Endothelial cell of umbilical vein (primary cell): ENCODE measurements around the gene TM4SF18. TPM values are rescaled to one million over a fixed set of nuclear protein-coding genes. Genes with fewer than 3 reads are reported as not detected.

Source experiments
- BruUV-seq: library from RNA; stranded (reverse); fragments of 400-500 nt; replicated peaks from 2 replicates; lab custom pipeline; 2021; lab: Mats Ljungman, UMichigan
- CTCF ChIA-PET: fragments of 300-600, 350-600 bp; sonication (Branson Sonifier 250); formaldehyde crosslinking; loops from one replicate; lab custom pipeline; 2021; ENCODE audit warnings: antibody characterized with exemption, inconsistent platforms; lab: Charles Lee
- POLR2A ChIA-PET: fragments of 300-600, 350-600 bp; sonication (Branson Sonifier 250); formaldehyde crosslinking; loops from one replicate; lab custom pipeline; 2021; ENCODE audit warnings: antibody characterized with exemption, inconsistent platforms; lab: Charles Lee
- DNase-seq: peaks from one replicate; pipeline ENCODE4 v3.0.0-alpha.2; 2011; ENCODE audit warnings: low read depth, low spot score
- FAIRE-seq: peaks from 2 replicates; lab custom pipeline; 2011; peaks lifted over from hg19 to GRCh38; lab: Jason Lieb, UNC
- H2AFZ ChIP-seq: 2 replicates; pipeline ENCODE4 v1.6.0; 2012; ENCODE audit warnings: low read depth, low read length, control low read depth, inconsistent platforms
- H3K27ac ChIP-seq: 2 replicates; pipeline ENCODE4 v1.5.1; 2011; ENCODE audit warnings: low read depth, mild to moderate bottlenecking, control low read depth, low read length, moderate library complexity; ENCODE audit not compliant: insufficient read depth
- H3K27me3 ChIP-seq, 2 experiments: 2 replicates each; pipeline versions ENCODE4 v1.6.0 to v1.6.1; 2011; ENCODE audit warnings: low read length in 2 of 2, mixed read lengths in 1 of 2; ENCODE audit not compliant: control insufficient read depth in 2 of 2, insufficient read depth in 2 of 2
- H3K36me3 ChIP-seq, 2 experiments: 2 replicates in 1 of 2; 3 replicates in 1 of 2; pipeline ENCODE4 v1.5.1; 2011; ENCODE audit warnings: low read length in 2 of 2, mild to moderate bottlenecking in 1 of 2, moderate library complexity in 1 of 2; ENCODE audit not compliant: control insufficient read depth in 2 of 2, insufficient read depth in 2 of 2; ENCODE audit errors: extremely low read depth in 1 of 2
- H3K4me1 ChIP-seq: 3 replicates; pipeline ENCODE4 v1.5.1; 2011; ENCODE audit warnings: mild to moderate bottlenecking, low read length; ENCODE audit not compliant: control insufficient read depth, insufficient read depth; ENCODE audit errors: extremely low read depth
- H3K4me2 ChIP-seq: 2 replicates; pipeline ENCODE4 v1.6.1; 2011; ENCODE audit warnings: low read length, control low read depth, mixed read lengths; ENCODE audit not compliant: insufficient read depth
- H3K4me3 ChIP-seq, 3 experiments: fragments of 200-600 bp in 1 of 3; sonication (generic), shearing (Covaris generic) in 1 of 3; replicated peaks in 1 of 3; 2 replicates each; pipeline ENCODE4 v1.5.1; 2011 to 2016; ENCODE audit warnings: control low read depth in 3 of 3, low read length in 3 of 3, mild to moderate bottlenecking in 2 of 3, inconsistent platforms in 1 of 3, low read depth in 1 of 3, moderate library complexity in 1 of 3; ENCODE audit not compliant: insufficient read depth in 1 of 3
- H3K79me2 ChIP-seq: 2 replicates; pipeline ENCODE4 v1.6.0; 2012; ENCODE audit warnings: low read length, inconsistent platforms; ENCODE audit not compliant: control insufficient read depth, insufficient read depth
- H3K9ac ChIP-seq: replicated peaks from 2 replicates; pipeline ENCODE3; 2011; ENCODE audit warnings: low read length, control low read depth; ENCODE audit not compliant: insufficient read depth; ENCODE audit errors: extremely low read depth
- H3K9me1 ChIP-seq: replicated peaks from 3 replicates; pipeline ENCODE4 v1.6.0; 2011; ENCODE audit warnings: mild to moderate bottlenecking, low read length; ENCODE audit not compliant: control insufficient read depth, insufficient read depth; ENCODE audit errors: extremely low read depth
- H3K9me3 ChIP-seq: replicated peaks from 2 replicates; pipeline ENCODE4 v1.5.1; 2012; ENCODE audit warnings: low read length, inconsistent platforms; ENCODE audit not compliant: control insufficient read depth, insufficient read depth
- H4K20me1 ChIP-seq: replicated peaks from 2 replicates; pipeline ENCODE3; 2011; ENCODE audit warnings: mild to moderate bottlenecking, low read length; ENCODE audit not compliant: control insufficient read depth, insufficient read depth; ENCODE audit errors: extremely low read depth
- CTCF ChIP-seq, 2 donors: IDR thresholded peaks; 1 replicate in 1 of 2; 2 replicates in 1 of 2; pipeline ENCODE4 v1.5.1; 2011; ENCODE audit warnings: low read length in 2 of 2, mild to moderate bottlenecking in 2 of 2, moderate library complexity in 2 of 2, control low read depth in 1 of 2, inconsistent platforms in 1 of 2, low read depth in 1 of 2; ENCODE audit not compliant: insufficient read depth in 1 of 2; ENCODE audit errors: extremely low read depth in 1 of 2
- EZH2 ChIP-seq: IDR thresholded peaks from 2 replicates; pipeline ENCODE4 v1.6.1; 2012; ENCODE audit warnings: borderline replicate concordance, low read depth, mild to moderate bottlenecking, moderate library complexity, low read length, inconsistent platforms; ENCODE audit not compliant: severe bottlenecking
- FOS ChIP-seq: IDR thresholded peaks from 2 replicates; pipeline ENCODE4 v1.6.1; 2011; ENCODE audit warnings: mild to moderate bottlenecking, low read length, moderate library complexity, borderline replicate concordance; ENCODE audit not compliant: insufficient read depth
- GATA2 ChIP-seq: IDR thresholded peaks from 2 replicates; pipeline ENCODE4 v1.7.0; 2011; ENCODE audit warnings: low read depth, mild to moderate bottlenecking, moderate library complexity, mixed read lengths, low read length; ENCODE audit not compliant: insufficient read length, insufficient read depth
- JUN ChIP-seq: IDR thresholded peaks from 2 replicates; pipeline ENCODE4 v1.6.1; 2011; ENCODE audit warnings: borderline replicate concordance, low read depth; ENCODE audit not compliant: insufficient read length, insufficient read depth
- MAX ChIP-seq: IDR thresholded peaks from 2 replicates; pipeline ENCODE4 v1.6.1; 2011; ENCODE audit not compliant: insufficient read depth, insufficient read length
- MYC ChIP-seq: IDR thresholded peaks from one replicate; pipeline ENCODE4 v1.6.1; 2011; ENCODE audit warnings: mild to moderate bottlenecking, low read depth, low read length
- POLR2A ChIP-seq: IDR thresholded peaks from 2 replicates; pipeline ENCODE4 v1.6.1; 2012; ENCODE audit warnings: low read depth, mild to moderate bottlenecking, control low read depth, low read length
- POLR2AphosphoS5 ChIP-seq: IDR thresholded peaks from 2 replicates; pipeline ENCODE4 v1.6.1; 2012; ENCODE audit warnings: low read depth, mild to moderate bottlenecking, control low read depth, low read length, moderate library complexity; ENCODE audit not compliant: insufficient read depth
- dilution Hi-C: fragments of 300-500 bp; cut with MboI; formaldehyde crosslinking; loops from one replicate; pipeline ENCODE4 v1.15.0; 2019; ENCODE audit warnings: low sequenced_read_pairs; ENCODE audit not compliant: extremely low pct_ligation_motif_present
- intact Hi-C: fragments of 100-400 bp; cut with micrococcal nuclease; formaldehyde crosslinking; loops from one replicate; pipeline ENCODE4 v1.10.0; 2022
- polyA plus RNA-seq, 4 experiments: library from polyadenylated mRNA; depleted of rRNA in 3 of 4; stranded (reverse) in 3 of 4; unstranded in 1 of 4; fragments of >200 nt; gene quantifications; 2 replicates each; pipeline versions ENCODE4 v1.2.1 to v1.2.3, GENCODE V29; 2011 to 2012; ENCODE audit warnings: missing spikeins in 1 of 4
- total RNA-seq: library from RNA; stranded (reverse); gene quantifications from 2 replicates; pipeline ENCODE4 v1.2.3, GENCODE V29; 2021

TM4SF18 gene
- total and polyA plus RNA-seq, 2 donors (not counting 3 experiments of a cell fraction or from before 2014, with no cell fraction given): 158 to 163 TPM

- Histone ChIP-seq H3K4me1 (peaks cover 35% of the 10 kb centered on the region), H3K9ac (peak overlapping the region; percentile 60)
- BruUV-seq: no TSS peak
Measured at GRCh38 chr3:149378478-149379309, 45.3 kb upstream of the TM4SF18 start.

More at GRCh38 chr3:149378478-149379309, 45.3 kb upstream of the TM4SF18 start:
- POLR2A ChIA-PET: interaction anchor here (0.9 to 6.6 kb wide), 15 partner anchors 8 to 259 kb away, joined by 3 to 41 read pairs (median 5); partner anchors contain the start of gene TM4SF18
- dilution Hi-C loops (no loop called here), intact Hi-C loops (loop anchor here (5.0 to 10.0 kb wide), 2 partner anchors 239 to 424 kb away; no protein-coding TSS in a partner anchor)
- FAIRE-seq (no peak), DNase-seq (peak; percentile 53)
- CTCF ChIA-PET: interaction anchor here (1.0 to 9.7 kb wide), 12 partner anchors 9 to 429 kb away, joined by 3 to 125 read pairs (median 5); no protein-coding TSS in a partner anchor
- Histone ChIP-seq H4K20me1 (no peaks in the 10 kb centered on the region), H2AFZ (no peak overlapping the region), H3K9me1 (no peaks in the 10 kb centered on the region), H3K4me3 (peak overlapping the region in 1 of 3 experiments; percentile 19), H3K9me3 (no peaks in the 10 kb centered on the region), H3K79me2 (peaks cover 37% of the 10 kb centered on the region), H3K27ac (peak overlapping the region; percentile 83), H3K4me2 (peak overlapping the region; percentile 26), H3K36me3 (peaks cover 4 to 5% of the 10 kb centered on the region in 2 experiments), H3K27me3 (no peaks in the 10 kb centered on the region)
- TF ChIP-seq GATA2 (no peak), MYC (no peak), MAX (no peak), POLR2AphosphoS5 (no peak), JUN (no peak), EZH2 (no peak), CTCF (IDR thresholded peaks at IDR 0.05; ENCODE audit: extremely low read depth in 1 of 2, insufficient read depth in 1 of 2, low read depth in 1 of 2, low read length in 2 of 2) (no peak), POLR2A (no peak), FOS (no peak)
